Gastroesophageal sphincter (tissue), 4 donors: ENCODE results near the gene PRSS21. TPM values are rescaled to one million over a fixed set of nuclear protein-coding genes. Genes with fewer than 3 reads are reported as not detected.

ENCODE experiments used
- ATAC-seq: fragments of 150-250 bp; one replicate; pipeline ENCODE4 v1.9.1; 2016; ENCODE audit warnings: mild to moderate bottlenecking, moderate library complexity
- H3K27ac ChIP-seq, 4 donors: fragments of 200-600 bp; sonication (generic) in 3 of 4; 1 replicate in 3 of 4; 2 replicates in 1 of 4; pipeline ENCODE4 v1.5.1; 2016 to 2019
- H3K27me3 ChIP-seq: fragments of 200-600 bp; sonication (generic); one replicate; pipeline ENCODE4 v1.5.1; 2019
- H3K36me3 ChIP-seq, 2 donors: fragments of 200-600 bp; sonication (generic); one replicate each; pipeline ENCODE4 v1.5.1; 2019; ENCODE audit warnings: control low read depth in 1 of 2
- H3K4me1 ChIP-seq, 3 donors: fragments of 200-600 bp; sonication (generic); 1 replicate in 2 of 3; 2 replicates in 1 of 3; pipeline ENCODE4 v1.5.1; 2016 to 2019; ENCODE audit warnings: control low read depth in 2 of 3
- H3K4me3 ChIP-seq, 2 donors: fragments of 200-600 bp; sonication (generic); one replicate each; pipeline ENCODE4 v1.5.1; 2019; ENCODE audit warnings: mild to moderate bottlenecking in 1 of 2, moderate library complexity in 1 of 2
- H3K9me3 ChIP-seq, 3 donors: fragments of 200-600 bp; sonication (generic); one replicate each; pipeline ENCODE4 v1.5.1; 2017 to 2019; ENCODE audit warnings: control low read depth in 2 of 3
- EP300 ChIP-seq: sonication (generic); formaldehyde crosslinking; IDR thresholded peaks from one replicate; pipeline ENCODE4 v1.6.1; 2017; ENCODE audit warnings: antibody characterized with exemption, mild to moderate bottlenecking
- POLR2A ChIP-seq, 2 donors: fragments of 450-650 bp; IDR thresholded peaks; one replicate each; pipeline ENCODE4 v1.6.1; 2017; ENCODE audit warnings: antibody characterized with exemption in 2 of 2, mild to moderate bottlenecking in 2 of 2, moderate library complexity in 1 of 2
- POLR2AphosphoS5 ChIP-seq: sonication (generic); formaldehyde crosslinking; IDR thresholded peaks from one replicate; pipeline ENCODE4 v1.6.1; 2017; ENCODE audit warnings: antibody characterized with exemption
- WGBS, 2 donors: methylation state at CpG; one replicate each; pipeline ENCODE4 v1.1.5; 2018; ENCODE audit warnings: low coverage in 1 of 2; 5-methylcytosine and 5-hydroxymethylcytosine counted together
- total RNA-seq, 4 donors: library from RNA; depleted of rRNA; stranded (reverse); fragments of >200 nt; gene quantifications; one replicate each; pipeline ENCODE4 v1.1.0, GENCODE V29; 2016
- TF ChIP-seq, protein P1 (sequence below), 4 experiments: fragments of 200-600 bp in 2 of 4; fragments of 450-650 bp in 2 of 4; sonication (generic) in 1 of 4; IDR thresholded peaks; one replicate each; pipeline ENCODE4 v1.5.1; 2017 to 2019; ENCODE audit warnings: antibody characterized with exemption in 4 of 4, mild to moderate bottlenecking in 2 of 4, moderate library complexity in 2 of 4

Gene PRSS21
- total RNA-seq, 4 donors from 2014 or later = not detected

DNA sequence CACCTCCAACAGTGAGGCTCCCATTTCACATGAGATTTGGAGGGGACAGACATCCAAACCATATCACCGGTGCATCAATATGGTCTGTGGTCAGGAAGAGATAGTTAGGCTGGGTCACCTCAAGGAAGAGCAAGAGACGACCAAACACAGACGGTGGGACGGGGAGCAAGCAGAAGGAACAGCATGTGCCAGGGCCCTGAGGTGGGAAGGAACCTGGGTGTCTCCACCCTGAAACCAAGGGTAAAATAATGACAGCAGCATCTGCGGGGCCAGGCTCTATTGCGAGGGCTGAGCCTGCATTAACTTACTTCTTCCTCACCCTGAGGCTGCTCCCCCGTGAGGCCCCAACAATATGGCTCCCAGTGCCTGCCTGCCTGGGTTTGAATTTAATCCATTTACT lies 8.9 kb upstream of the PRSS21 start:
- Histone ChIP-seq H3K27me3 (peaks cover 74% of the 10 kb centered on the region), H3K4me3 (no peak overlapping the region), H3K27ac (no peak overlapping the region), H3K4me1 (no peaks in the 10 kb centered on the region), H3K36me3 (no peaks in the 10 kb centered on the region), H3K9me3 (peaks cover 0 to 19% (median 0%) of the 10 kb centered on the region in 3 donors)
- no peak for TF ChIP-seq EP300
- 81 to 93% methylated on average over 5 to 6 of the region's 7 CpGs for WGBS, 2 donors
- ATAC-seq = no peak

GRCh38 chr16:2809149-2809760 lies 7.8 kb upstream of the PRSS21 start:
- Histone ChIP-seq H3K27me3 (peaks cover 84% of the 10 kb centered on the region), H3K4me1 (no peaks in the 10 kb centered on the region), H3K9me3 (peaks cover 0 to 9% (median 0%) of the 10 kb centered on the region in 3 donors), H3K36me3 (no peaks in the 10 kb centered on the region), H3K4me3 (no peak overlapping the region), H3K27ac (no peak overlapping the region)
- WGBS, 2 donors = 70 to 92% methylated on average over 2 to 3 of the region's 3 CpGs
- no peak for ATAC-seq
- TF ChIP-seq, protein P1, sequence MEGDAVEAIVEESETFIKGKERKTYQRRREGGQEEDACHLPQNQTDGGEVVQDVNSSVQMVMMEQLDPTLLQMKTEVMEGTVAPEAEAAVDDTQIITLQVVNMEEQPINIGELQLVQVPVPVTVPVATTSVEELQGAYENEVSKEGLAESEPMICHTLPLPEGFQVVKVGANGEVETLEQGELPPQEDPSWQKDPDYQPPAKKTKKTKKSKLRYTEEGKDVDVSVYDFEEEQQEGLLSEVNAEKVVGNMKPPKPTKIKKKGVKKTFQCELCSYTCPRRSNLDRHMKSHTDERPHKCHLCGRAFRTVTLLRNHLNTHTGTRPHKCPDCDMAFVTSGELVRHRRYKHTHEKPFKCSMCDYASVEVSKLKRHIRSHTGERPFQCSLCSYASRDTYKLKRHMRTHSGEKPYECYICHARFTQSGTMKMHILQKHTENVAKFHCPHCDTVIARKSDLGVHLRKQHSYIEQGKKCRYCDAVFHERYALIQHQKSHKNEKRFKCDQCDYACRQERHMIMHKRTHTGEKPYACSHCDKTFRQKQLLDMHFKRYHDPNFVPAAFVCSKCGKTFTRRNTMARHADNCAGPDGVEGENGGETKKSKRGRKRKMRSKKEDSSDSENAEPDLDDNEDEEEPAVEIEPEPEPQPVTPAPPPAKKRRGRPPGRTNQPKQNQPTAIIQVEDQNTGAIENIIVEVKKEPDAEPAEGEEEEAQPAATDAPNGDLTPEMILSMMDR (IDR thresholded peaks at IDR 0.05) = no peak
- TF ChIP-seq EP300 (no peak), POLR2AphosphoS5 (no peak), POLR2A (IDR thresholded peaks at IDR 0.05) (no peak)

DNA sequence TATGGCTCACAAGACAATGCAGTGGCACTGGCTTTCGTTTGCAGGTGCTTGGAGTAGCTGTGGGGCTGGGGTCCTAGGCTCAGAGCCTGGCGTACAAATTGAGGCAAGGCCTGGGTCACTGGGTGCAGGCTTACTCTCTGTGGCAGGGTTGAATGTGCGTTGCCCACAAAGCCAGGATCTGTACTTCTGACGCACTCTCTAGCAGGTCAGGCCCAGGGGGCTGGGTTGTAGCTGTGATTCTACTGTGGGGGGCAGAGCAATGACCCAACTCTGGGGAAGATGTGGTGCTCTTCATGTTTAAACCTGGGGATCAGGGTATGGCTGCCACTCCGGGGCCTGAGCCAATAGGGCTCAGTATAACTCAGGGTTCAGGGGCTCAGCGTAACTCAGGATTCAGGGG lies 6.4 kb upstream of the PRSS21 start:
- TF ChIP-seq, protein P1 (IDR thresholded peaks at IDR 0.05) = no peak
- TF ChIP-seq POLR2A (IDR thresholded peaks at IDR 0.05) (no peak), EP300 (no peak), POLR2AphosphoS5 (no peak)
- Histone ChIP-seq H3K4me3 (no peak overlapping the region), H3K27me3 (peaks cover 88% of the 10 kb centered on the region), H3K9me3 (no peaks in the 10 kb centered on the region), H3K4me1 (no peaks in the 10 kb centered on the region), H3K27ac (no peak overlapping the region), H3K36me3 (no peaks in the 10 kb centered on the region)
- no peak for ATAC-seq
- WGBS, 2 donors = 100% methylated on average over 1 of the region's 6 CpGs; no CpG with 5 or more reads in 1 of the 2 donors

- Histone ChIP-seq H3K4me1 (no peaks in the 10 kb centered on the region), H3K9me3 (no peaks in the 10 kb centered on the region), H3K27me3 (peaks cover 89% of the 10 kb centered on the region), H3K4me3 (no peak overlapping the region), H3K36me3 (no peaks in the 10 kb centered on the region), H3K27ac (no peak overlapping the region)
- TF ChIP-seq POLR2A (IDR thresholded peaks at IDR 0.05) (no peak), POLR2AphosphoS5 (no peak), EP300 (no peak)
- TF ChIP-seq, protein P1 (IDR thresholded peaks at IDR 0.05) = no peak
- no peak for ATAC-seq
- 67% methylated on average over 6 of the region's 15 CpGs; no CpG with 5 or more reads in 1 of the 2 donors for WGBS, 2 donors
These were observed 5.2 kb upstream of the PRSS21 start for GRCh38 chr16:2811703-2812471.

DNA sequence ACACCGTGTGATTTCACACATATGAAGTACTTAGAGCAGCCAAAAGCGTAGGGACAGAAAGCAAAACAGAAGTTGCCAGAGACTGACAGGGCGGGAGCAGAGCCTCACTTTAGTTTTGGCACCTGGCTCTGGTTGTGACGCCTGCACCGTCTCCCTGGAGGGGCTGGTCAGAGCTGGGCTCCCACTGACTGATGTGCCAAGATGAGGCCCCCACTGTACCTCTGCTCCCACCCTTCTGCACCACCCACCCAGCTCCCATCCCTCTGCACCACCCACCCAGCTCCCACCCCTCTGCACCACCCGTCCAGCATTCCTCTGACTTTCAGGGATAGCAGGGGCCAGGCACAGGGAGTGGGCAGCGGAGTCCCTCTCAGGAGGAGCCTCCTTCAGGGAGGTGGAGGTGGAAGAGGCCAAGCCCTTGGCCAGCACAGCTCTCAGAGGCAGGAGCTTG lies 3.2 kb upstream of the PRSS21 start:
- no peak for ATAC-seq
- WGBS, 2 donors = 17 to 44% methylated on average over 4 to 5 of the region's 7 CpGs
- H3K36me3 ChIP-seq = no peaks in the 10 kb centered on the region
- peaks cover 89% of the 10 kb centered on the region for H3K27me3 ChIP-seq
- H3K27ac ChIP-seq = no peak overlapping the region
- TF ChIP-seq POLR2AphosphoS5 = no peak
- no peak overlapping the region for H3K4me3 ChIP-seq
- H3K9me3 ChIP-seq = no peaks in the 10 kb centered on the region
- no peaks in the 10 kb centered on the region for H3K4me1 ChIP-seq
